Raji (cell line): Measurements from ENCODE around the gene NCK2.

Experiments
- POLR2A ChIP-seq: IDR thresholded peaks from 2 replicates; pipeline ENCODE4 v1.6.1; 2011; ENCODE audit warnings: low read depth, low read length, control low read depth; ENCODE audit not compliant: insufficient read depth

NCK2 gene

DNA sequence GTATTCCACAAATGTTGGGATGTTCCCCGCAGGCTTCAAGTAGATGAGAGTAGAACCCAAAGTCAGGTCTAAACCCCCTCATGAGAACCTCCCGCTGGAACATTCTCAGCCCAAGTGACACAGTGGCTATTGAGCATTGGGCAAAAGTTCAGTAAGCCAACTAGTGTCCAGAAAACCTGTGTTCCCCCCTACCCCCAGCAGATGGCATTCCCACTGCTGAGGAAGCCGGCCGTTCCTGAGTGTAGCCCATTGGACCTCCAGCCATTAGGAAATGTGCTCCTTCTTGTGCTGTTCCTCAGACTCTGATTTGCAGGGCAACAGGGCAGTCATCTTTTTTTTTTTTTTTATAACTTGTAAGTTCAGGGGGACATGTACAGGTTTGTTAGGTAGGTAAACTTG, 152.1 kb downstream of the NCK2 start:
- no peak for TF ChIP-seq POLR2A

DNA sequence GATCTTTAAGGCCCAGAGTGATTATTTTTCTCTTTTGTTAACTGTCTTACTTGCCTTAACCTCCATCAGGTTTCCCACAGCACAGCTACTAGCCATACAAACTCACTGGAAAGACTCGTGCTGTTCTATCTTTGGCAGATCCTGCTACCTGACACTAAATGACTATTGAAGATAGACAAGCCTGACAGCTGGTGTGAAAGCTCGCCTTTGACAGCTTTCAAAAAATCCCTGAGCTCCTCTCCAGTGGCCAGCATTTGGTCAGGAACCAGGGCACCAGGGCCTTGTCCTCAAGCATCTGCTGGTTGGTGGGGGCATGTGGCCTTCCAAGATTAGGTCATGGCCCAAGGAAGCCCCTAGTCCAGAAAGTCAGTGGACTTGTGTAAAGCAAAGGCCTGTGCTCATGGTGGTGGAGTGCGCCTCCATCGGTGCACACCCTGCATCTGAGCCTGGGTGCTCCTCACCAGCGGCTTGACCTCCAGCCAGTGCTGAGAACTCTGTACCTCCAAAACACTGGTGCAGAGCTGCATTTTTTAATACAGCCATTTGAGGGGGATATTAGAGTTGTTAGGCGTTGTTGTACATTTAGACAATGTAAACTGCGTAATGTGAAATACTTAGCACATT, 158.5 kb downstream of the NCK2 start:
- no peak for TF ChIP-seq POLR2A

DNA sequence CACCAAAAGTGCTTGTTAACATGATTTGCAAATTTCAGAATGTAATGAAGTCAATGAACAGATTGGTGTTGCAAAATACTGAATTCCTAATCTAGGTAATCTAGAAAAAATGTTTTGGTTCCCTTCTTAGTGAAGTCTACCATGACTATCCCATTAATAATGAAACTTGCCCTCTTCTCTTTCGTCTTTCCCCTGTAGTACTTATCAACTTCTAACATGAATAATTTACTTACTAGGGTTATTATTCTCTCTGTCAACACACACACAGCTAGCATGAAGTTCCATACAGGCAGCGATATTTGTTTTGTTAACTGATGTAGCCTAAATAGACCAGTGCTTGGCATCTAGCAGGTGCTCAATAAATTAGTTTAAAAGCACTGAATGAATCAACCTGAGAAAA, 160.2 kb downstream of the NCK2 start:
- no peak for TF ChIP-seq POLR2A

DNA sequence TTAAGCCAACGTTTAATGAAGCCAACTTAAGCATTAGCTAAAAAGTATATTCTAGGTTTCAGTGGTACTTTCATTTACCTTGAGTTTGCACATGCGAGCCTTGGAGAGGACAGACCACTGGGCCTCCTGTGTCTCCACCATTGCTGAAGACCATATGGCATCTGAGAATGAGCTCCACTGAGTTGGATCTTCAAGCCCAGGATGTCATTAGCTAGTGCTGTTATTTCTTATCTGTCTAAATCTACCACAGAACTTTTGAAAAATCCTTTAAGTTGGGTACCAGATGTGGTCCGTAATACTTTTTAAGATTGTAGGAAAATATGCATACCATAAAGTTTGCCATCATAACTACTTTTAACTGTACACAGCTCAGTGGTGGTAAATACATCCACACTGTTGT, 161.8 kb downstream of the NCK2 start:
- no peak for TF ChIP-seq POLR2A

DNA sequence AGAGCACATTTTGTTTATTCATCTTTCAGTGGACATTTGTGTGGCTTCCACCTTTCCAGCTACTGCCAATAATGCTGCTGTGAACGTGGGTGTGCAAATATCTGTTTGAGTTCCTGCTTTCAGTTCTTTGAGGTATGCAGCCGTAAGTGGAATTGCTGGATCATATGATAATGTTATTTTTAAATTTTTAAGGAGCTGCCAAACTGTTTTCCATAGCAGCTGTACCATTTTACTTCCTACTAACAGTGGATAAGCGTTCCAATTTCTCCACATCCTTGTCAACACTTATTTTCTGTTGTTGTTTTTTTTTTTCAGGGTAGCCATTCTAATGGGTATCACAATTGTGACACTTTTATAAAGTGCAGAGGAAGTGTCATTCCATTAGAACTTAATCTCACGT, 162.5 kb downstream of the NCK2 start:
- TF ChIP-seq POLR2A = no peak

DNA sequence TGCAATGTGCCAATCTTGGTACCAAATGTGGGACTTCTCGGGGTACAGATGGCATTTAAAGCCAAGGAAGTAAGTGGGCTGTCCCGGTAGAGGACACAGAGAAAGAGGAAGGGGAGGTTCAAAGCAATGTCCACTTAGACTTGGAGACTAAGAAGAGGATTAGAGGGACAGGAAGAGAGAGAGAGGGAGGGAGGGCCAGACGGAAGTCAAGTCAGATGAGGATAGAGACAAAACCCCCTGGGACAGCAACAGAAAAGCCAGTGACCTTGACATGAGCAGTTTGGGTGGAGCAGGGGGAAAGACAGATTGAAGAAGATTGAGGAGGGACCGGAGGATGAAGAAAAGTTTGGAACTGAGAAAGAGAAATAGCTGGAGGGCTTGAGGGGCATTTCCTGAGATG, 164.5 kb downstream of the NCK2 start:
- TF ChIP-seq POLR2A = no peak

DNA sequence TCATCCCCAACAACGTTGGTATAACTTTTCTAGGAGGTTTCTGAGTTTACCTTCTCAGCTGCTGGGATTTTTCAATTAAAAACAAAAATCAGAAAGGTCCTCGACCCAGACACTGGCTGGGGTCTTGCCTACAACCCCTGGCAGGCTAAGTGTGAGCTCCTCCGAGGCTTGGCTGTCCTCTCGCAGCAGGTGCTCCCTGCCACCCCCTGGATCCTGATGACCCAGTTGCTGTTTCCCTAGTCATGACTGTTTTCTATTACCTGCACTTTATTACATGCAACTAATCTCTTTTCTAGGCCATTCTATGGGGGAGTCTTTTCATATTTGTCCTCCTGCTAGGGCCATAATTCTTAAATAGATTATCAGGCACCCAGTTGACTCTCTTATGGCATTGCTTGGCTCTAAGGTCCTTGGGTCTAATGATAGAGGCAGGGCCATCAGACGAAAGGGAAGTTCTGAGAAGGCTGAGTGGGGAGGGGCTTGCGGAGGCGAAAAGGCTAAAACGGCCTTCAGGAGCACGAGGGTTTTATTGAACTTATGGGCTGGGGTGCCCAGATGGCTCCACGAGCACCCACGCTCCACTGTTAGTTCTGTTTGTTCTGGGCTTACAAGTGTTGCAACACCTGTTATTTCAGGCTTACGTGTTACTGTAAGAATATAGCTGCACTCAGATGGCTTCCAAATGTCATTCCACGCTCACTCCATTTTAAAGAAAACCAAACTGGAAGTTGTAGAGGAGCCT, 166.0 kb downstream of the NCK2 start:
- no peak for TF ChIP-seq POLR2A

DNA sequence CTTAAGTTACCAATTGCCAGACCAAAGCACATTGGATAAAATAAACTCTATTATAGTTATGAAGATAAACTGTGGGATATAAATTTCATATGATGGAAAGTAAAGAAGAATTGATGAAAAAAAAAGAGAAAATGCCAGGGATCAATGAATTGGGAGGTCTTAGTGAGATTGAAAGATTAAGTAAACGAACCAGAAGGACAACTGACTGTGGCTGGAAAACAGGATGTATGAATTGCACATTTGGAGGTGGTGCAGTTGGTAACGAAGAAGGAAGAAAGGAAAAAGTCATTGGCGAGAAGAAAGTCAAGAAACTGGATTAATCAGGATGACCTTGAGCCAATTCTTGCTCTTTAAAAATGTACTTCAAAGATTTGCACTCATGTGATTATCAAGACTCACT, 166.7 kb downstream of the NCK2 start:
- no peak for TF ChIP-seq POLR2A

DNA sequence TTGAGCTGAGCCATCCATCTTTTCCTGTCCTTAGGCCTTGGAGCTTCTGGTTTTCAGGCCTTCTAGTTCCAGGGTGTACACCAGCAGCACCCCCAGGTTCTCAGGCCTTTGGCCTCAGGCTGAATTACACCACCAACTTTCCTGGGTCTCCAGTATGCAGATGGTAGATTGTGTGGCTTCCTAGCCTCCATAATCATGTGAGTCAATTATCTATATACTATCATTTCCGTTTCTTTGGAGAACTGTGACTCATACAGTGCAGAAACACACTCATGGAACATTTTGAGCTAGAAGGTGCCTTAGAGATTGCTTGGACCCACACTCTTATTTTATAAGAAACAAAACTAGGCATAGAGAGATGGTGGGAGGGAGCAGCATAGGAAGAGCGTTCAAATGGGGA, 167.4 kb downstream of the NCK2 start:
- no peak for TF ChIP-seq POLR2A

DNA sequence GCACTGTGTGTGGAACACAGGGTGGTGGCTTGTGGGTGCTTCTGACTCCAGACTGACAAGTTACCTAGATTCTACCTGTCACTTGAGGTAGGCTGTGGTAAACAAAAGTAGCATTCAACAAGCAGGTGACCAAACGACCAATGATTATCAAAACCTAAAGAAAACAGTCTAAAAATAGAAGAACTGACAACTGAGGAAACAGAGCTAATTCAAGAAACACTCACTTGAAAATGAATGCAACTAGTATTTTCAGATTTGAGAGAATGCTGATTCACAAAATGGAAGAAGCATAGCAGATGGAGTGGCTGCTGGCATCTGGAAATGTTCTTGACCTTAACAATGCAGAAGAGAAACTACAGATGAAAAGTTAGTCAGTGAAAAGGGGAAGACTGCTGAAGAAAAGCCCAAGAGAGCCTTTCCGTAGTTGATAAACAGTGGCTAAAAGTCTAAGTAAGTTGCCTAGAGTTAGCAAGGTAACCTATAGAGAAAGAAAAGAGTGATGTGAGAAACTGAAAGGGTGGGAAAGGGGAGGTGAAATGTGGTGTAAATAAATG, 170.4 kb downstream of the NCK2 start:
- no peak for TF ChIP-seq POLR2A

DNA sequence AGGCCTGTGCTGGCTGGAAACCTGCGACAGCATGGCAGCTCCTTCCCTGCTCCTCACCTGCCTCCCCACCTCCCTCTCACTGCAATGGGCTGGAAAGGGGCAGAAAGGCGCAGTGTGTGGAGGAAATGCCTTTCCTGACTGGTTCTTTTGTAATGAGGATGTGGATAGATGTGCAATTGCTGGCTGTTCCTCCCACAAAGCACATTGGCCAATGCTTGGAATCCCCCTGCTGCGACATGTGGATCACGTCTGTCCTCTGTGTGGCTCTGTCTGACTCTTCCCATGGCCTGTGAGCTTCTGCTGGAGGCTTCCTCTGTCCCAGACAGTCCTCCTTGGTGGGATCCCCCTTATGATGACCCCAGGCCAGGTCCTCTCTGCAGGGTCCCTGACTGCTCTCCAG, 172.5 kb downstream of the NCK2 start:
- no peak for TF ChIP-seq POLR2A

DNA sequence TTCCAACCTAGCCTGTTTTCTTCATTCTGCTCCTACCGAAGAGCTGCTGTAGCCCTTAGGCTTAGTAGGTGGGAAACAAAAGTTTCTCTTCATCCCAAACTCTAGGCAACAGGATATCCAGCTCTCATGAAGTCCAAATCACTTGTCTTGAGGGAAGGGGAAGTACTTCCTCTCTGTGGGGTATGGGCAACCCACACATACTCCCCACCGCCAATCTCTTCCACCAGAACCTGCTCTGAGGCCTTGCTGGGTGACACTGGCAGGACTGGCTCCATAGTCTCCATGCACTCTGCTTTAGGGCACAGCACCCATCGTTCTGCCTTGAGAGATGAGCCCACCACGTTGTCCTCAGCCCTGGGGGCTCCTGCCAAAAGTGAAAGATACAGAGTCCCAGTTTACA, 173.0 kb downstream of the NCK2 start:
- TF ChIP-seq POLR2A = no peak

DNA sequence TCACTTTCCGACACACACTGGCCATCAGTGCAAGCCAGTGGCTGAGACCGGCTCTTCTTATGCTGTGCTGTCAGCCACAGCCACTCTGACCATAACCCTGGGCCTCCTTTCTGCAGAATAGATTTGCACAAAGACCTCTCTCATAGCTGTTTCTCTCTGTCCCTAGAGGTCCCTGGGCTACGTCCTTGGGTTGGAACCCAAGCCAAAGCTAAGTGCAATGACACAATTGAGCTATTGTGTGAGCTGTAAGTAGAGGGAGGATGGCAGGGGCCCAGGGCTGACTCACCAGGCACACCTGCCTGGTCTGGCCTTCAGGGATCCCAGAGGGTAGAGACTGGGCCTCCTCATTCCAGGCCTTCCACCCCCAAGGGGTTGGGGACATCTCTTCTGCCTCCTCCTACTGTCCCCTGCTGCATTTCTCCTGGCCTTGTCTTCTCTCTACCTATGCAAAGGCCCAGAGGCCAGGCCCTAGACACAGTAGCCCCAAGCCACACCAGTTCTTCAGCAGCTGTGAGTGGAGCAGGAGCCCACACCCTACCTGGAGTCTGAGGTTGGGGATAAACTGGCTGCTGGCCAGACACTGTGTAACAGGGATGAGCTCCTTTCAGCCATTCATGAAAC, 174.6 kb downstream of the NCK2 start:
- no peak for TF ChIP-seq POLR2A

DNA sequence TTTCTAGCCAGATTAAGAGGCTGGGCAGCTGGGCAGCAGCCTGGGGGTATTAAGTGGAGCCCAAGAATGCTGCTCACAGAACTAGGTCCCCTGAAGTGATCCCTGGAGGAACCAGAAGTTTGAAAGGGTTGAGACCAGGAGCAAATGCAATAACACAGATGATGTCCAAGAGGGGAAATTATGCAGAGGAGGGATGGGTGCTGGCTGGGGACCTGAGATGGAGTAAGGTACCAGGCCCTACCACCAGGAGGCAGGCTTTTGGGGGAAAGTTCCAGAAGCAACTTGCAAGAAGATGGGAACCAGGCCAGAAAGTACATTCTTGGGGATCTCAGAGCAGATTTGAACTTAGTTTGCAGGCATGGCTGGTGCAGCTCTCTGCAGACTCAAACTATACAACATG, 175.1 kb downstream of the NCK2 start:
- no peak for TF ChIP-seq POLR2A

DNA sequence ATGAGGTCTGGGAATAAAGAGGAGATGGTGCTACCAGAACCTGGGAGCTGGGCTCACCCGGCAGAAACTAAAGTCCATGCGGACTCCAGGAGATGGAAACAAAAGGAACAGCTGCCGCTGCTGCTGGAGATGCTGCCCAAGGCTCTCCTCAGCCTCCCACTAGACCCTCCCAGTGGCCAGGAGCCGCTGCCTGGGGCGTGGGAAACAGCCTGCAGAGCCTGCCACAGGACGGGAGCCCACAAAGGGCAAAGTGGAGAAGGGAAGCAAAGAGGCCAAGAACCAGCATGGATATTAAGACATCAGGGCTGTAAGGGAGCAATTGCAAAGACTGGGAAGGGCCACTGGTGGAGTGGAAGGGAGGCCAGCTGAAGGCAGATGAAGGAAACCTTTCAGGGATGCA, 179.6 kb downstream of the NCK2 start:
- no peak for TF ChIP-seq POLR2A

DNA sequence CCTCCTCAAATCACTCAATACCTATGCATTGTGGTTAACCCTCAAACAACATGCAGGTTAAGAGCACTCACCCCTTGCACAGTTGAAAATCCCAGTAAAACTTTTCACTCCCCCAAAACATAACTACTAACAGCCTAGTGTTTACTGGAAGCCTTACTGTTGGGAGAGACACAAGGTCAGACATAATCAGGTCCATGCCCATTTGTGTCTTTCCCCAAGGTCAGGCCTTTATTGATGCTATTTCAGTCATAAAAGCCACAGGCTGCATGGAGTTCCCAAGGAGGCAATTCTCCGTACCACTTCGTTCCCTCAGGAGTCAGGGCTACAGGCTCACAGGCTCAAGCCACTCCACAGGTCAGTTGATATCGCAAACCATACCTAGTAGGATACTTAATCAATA, 180.2 kb downstream of the NCK2 start:
- TF ChIP-seq POLR2A = no peak
